ENCODE data around the gene MMAA.

Gene MMAA

DNA sequence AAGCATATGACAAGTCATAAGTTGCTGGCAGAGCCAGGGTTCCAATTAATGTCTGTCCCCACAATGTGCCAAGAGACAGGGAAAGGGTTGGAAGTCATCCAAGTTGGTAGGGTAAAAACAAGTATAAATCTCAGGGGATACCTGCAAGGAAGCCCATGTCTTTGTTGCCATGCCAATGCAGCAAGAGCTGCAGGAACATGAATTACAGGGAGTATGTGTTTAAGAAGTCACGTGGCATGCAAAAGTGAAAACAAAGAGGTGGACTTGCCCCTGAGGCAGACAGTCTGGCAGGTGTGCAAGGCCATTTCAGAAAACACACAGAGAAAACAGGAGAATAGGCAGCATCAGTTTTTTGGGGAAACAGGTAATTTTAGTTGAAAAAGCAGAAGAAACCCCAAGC lies 90.2 kb downstream of the MMAA start:
- DNase-seq (ENCODE audit: low read depth) = no peak
- no peak overlapping the region for H3K4me3 ChIP-seq (ENCODE audit: control insufficient read depth, low read depth, low read length)
- TF ChIP-seq, protein P1, sequence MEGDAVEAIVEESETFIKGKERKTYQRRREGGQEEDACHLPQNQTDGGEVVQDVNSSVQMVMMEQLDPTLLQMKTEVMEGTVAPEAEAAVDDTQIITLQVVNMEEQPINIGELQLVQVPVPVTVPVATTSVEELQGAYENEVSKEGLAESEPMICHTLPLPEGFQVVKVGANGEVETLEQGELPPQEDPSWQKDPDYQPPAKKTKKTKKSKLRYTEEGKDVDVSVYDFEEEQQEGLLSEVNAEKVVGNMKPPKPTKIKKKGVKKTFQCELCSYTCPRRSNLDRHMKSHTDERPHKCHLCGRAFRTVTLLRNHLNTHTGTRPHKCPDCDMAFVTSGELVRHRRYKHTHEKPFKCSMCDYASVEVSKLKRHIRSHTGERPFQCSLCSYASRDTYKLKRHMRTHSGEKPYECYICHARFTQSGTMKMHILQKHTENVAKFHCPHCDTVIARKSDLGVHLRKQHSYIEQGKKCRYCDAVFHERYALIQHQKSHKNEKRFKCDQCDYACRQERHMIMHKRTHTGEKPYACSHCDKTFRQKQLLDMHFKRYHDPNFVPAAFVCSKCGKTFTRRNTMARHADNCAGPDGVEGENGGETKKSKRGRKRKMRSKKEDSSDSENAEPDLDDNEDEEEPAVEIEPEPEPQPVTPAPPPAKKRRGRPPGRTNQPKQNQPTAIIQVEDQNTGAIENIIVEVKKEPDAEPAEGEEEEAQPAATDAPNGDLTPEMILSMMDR (conservative IDR thresholded peaks at IDR 0.05; ENCODE audit: control insufficient read depth, insufficient read depth, low read depth, low read length) = no peak

Data from fibroblast of mammary gland (primary cell).